GM12873 (cell line): Measurements from ENCODE around the gene CNNM3.

Experiments used
- TF ChIP-seq, protein P1 (sequence below): IDR thresholded peaks from 2 replicates; pipeline ENCODE4 v1.5.1; 2012; ENCODE audit warnings: low read depth, mild to moderate bottlenecking, moderate library complexity, low read length, control low read depth; ENCODE audit not compliant: insufficient read depth; ENCODE audit errors: missing control alignments

The CNNM3 gene

DNA sequence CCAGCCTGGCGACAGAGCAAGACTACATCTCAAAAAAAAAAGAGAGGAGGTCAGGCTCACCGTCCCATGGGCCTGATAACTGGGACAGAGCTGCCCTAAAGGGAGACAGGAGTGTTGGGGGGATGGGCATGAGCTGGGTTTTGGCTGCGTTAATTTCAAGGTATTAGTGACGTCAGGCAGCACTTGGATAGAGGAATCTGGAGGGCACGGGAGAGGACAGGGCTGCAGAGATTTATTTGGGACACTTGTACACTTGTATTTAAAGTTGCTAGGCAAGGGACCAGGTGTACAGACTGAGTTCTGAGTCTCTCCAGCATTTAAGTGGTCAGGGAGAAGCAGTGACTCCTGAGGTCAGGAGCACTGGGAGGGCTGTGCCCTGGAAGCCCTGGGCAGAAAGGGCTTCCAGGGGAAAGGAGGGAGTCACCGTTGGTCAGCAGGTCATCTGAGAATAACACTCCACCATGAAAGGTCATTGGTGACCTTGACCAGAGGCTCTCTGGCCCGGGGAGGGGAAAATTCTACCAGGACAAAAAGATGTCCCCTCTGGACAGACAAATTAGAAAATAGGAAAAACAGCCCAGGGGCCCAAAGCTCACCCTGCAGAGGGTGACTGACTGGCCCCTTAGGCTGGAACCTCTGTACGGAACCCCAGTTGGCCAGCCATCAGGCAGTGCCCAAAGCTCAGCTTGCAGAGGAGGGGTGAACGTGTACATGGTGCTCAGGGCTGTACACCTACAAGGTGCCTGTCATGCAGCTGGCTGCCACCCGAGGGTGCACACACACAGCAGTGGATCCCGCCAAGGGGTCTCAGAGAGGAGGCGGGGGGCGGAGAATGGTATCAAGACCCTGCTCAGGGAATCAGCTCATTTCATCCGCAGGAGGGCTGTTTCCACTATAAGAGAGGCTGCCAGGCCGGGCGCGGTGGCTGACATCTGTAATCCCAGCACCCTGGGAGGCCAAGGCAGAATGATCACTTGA, 23.0 kb upstream of the CNNM3 start:
- TF ChIP-seq, protein P1, sequence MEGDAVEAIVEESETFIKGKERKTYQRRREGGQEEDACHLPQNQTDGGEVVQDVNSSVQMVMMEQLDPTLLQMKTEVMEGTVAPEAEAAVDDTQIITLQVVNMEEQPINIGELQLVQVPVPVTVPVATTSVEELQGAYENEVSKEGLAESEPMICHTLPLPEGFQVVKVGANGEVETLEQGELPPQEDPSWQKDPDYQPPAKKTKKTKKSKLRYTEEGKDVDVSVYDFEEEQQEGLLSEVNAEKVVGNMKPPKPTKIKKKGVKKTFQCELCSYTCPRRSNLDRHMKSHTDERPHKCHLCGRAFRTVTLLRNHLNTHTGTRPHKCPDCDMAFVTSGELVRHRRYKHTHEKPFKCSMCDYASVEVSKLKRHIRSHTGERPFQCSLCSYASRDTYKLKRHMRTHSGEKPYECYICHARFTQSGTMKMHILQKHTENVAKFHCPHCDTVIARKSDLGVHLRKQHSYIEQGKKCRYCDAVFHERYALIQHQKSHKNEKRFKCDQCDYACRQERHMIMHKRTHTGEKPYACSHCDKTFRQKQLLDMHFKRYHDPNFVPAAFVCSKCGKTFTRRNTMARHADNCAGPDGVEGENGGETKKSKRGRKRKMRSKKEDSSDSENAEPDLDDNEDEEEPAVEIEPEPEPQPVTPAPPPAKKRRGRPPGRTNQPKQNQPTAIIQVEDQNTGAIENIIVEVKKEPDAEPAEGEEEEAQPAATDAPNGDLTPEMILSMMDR: no peak

DNA sequence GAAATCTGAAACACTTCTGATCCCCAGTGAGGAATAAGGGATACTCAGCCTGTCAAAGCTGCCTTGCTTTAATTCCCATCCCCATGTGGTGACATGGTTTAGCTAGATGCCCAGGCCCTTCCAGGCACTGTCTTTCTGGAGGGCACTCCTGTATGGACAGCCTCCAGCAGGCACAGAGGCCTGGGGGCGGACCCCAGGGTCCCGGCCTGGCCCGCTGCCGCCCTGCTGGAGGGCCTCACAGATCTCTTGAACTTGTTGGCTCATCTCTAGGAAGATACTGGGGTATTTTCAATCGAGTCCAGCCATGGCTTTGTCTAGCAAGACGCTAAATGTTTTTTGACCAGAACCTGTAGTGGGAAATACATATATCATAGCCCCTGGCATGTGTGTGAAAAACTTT, 21.0 kb upstream of the CNNM3 start:
- TF ChIP-seq, protein P1: no peak

DNA sequence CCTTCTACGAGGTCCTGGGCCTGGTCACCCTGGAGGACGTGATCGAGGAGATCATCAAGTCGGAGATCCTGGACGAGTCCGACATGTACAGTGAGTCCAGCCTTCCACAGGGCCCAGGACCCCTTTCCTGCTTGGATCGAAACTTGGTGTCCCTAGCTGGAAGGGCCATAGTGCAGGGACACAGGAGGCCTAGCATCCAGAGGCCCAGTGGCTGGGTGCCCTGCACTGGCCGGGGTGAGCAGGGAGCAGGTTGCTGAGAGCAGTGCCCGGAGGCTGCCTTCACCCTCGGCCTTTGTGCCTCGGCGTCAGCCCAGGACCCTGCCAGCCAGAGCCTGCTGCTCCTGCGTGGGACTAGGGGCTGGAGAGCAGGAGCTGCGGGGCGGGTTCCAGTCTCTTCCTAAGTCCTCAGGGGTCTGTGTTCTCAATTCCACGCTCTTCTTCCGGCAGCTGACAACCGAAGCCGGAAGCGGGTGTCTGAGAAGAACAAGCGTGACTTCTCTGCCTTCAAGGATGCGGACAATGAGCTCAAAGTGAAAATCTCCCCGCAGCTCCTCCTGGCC, 18.9 kb upstream of the CNNM3 start:
- TF ChIP-seq, protein P1: no peak

DNA sequence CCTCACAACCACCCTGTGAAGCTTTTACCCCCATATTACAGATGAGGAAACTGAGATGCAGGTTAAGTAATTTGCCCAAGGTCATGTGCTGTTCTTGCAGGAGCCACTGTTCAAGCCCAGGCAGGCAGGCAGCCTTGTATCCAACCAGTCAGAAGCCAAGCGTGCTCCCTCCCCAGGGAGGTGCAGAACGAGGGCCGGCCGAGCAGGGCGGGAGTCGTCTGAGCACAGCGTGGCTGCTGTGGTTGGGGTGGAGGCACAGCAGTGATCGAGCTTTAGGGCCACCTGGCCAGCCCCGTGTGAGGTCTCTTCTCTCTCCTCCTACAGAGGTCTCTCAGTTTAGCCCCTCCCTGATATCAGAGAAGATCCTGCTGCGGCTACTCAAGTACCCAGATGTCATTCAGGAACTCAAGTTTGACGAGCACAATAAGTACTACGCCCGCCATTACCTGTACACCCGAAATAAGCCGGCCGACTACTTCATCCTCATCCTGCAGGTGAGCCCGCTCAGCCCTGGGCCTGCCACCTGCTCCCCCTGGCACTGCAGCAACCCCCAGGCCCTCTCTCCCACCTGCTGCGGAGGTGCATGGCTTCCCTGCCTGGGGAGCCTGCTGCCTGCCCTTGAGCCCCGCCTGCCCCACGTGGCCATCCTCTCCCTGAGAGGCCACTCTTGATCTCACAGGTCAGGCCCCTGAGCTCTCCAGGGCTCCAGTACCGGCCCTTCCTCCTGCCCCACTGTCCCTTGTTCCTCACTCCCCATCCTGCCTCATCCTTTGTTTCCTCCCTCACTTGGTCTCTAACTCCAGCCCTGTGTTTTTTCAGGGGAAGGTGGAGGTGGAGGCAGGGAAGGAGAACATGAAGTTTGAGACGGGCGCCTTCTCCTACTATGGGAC, 17.1 kb upstream of the CNNM3 start:
- TF ChIP-seq, protein P1: no peak

DNA sequence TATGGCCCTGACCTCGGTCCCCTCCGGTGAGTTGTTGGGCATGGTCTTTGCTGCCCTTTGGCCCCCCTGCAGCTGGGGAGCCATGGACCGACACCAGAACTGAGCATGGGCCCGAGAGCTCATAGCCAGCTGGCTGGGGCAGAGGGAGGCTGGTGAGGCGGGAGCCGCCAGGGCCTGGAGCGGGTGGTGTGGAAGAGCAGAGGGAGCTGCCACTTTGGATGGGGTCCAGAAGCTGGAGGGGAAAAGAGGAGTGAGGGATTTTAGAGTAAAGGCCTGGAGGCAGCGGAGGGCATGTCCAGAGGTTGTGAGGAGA, 16.5 kb upstream of the CNNM3 start:
- TF ChIP-seq, protein P1: no peak

DNA sequence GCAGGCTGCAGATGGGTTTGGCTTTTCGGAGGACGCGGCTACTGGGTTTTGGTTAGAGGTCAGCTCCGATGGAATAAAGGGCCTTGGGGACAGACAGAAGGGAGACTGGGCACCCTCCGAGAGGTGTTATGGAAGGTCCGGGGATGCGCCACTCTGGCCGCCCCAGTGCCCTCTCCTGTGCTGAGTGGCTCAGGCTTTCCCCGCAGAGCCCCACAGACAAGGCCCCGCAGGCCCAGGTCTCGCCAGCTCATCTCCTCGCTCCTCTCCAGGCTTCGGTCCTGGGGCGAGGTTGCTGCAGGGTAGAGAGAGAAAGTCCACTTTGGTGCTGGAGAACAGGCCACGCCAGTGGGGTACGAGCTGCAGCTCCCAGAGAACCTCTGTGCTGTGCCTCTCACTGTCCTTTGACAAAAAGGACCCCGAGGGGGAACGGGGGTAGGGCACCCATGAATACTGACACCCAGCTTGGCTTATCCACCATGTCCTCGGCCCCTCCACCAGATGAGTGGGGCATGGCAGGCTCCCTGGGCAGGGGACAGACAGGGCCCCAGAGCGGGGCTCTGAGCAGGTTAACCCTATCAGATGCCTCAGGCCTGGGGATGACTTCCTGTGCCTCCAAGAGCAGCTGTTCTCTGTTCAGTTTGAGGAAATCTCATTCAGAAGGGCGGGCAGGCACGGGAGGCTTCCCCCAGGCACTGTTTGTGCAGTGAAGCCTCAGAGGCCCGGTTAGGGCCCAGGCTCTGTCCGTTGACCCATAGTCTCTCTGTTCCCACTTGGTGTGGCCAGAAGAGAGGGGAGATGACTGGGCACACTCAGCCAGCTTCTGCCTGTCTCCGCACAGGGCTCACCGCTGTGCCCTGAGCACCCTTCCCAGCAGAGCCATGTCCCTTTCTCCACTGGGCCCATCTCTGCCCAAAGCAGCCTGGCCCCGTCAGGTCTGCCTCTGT, 15.7 kb upstream of the CNNM3 start:
- TF ChIP-seq, protein P1: no peak
